HL-60/S4 (cell line): Measurements from ENCODE around the gene RNF115.

ENCODE experiments used
- in situ Hi-C: fragments of 300-500 bp; cut with MboI; formaldehyde crosslinking; loops from 2 replicates; pipeline ENCODE4 v1.14.3; 2022; ENCODE audit warnings: low sequenced_read_pairs

RNF115 gene

DNA sequence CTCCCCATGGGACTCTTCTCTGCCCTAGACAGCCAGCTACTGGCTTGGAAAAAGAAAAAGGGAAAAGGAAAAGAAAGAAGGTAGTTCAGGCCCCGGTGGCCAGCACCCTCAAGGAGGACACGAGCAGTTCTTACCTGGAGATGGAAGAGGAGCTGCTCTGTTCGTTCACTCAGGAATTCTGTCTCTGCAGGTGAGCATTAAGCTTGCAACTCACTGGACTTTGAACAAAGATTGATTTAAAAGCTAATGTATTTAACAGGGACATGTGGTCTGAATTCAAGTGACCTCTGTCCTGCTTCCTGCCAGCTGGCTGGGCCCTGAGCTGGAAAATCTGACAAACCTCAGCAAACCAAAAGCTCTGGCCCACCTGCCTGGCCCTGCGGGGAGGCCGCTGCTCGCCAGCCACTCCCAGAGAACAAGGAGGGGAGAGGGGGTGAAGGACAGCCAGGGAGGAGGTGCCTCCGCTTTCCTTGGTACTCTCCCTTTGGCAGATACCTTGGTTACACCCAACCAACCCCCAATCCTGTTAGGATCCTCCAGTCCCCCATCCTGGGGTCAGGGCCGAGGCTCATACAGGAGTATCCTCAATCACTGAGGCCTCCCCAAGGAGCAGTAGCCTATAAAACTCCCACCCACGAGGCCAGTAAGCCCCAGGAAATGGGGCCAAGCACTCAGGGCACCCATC, 116.6 kb downstream of the RNF115 start, which contains the start of gene PDZK1:
TSS of gene PDZK1 (minus strand) at position 186 of the 685 bp plus-strand sequence. CDS start 19,347 bp downstream, outside the sequence.
- in situ Hi-C loops = no loop called here

DNA sequence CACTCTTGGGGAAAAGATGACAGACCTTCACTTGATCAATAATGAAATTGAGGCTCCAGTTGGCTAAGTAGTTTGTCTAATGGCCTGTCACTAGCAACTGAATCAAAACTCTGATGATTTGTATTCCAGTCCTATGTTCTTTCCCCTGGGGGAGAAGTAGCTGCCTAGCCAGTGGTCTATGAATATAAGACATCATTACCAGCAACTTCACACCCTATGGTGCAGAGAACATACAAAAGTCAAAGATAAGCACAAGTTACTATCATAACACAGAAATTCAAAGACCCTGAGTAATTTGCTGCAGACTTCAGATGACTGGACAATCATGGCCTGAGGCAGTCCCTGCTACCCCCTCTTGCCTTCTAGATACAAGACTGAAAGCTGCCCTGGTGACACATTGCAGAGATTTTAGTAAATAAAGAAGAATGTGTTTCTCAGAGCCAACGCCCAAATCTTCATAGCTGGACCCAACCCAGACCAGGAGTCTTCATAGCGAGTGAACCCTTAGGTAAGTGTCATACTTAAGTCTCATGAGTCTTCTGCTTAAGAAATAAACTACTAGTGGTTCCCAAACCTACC, 117.7 kb downstream of the RNF115 start:
- in situ Hi-C loops = no loop called here

DNA sequence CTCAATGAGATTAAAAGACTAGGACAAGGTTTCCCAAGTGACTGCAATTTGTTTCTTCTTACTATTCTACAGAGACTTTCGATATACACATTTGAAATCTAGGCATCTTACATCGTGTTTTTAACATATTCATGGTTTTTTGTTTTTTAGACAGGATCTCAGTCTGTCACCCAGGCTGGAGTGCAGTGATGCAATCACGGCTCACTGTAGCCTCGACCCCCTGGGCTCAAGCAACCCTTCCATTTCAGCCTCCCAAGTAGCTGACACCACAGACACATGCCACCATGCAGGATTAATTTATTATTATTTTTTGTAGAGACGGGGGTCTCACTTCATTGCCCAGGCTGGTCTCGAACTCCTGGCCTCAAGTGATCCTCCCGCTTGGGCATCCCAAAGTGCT, 118.3 kb downstream of the RNF115 start:
- in situ Hi-C loops = no loop called here

DNA sequence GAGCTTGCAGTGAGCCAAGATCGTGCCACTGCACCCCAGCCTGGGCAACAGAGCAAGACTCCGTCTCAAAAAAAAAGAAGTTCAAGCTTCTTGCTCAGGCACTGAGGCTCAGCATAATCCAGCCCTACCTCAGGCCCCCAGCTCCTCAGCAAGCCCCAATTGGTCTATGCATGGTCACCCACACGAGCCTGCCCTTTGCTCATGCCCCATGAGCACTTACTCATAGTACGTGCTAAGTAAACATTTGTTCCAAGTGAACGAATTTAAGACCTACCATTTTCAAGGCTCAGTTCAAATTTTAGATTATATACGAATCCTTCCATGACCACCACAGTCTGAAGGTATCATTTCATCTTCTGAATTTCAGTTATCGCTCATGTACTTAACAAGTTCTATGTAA, 121.1 kb downstream of the RNF115 start:
- in situ Hi-C loops = no loop called here

DNA sequence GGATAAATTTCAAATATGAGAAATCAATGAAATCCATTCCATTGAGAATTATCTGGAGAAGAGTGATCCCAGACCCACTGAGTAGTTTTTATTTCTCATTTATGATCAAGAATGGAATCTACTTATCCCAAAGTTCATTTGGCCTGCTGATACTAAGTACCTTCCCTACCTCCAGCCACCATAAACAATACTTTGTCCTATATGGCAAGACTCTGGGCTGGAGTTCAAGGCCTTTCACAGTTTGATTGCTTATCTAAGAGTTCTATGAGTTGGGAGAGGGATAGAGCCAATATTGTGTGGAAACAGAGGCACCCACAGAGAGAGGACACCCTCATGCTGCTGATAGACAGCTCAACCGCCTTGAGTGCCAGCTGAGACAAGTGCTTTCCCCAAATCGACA, 121.8 kb downstream of the RNF115 start:
- in situ Hi-C loops = no loop called here

DNA sequence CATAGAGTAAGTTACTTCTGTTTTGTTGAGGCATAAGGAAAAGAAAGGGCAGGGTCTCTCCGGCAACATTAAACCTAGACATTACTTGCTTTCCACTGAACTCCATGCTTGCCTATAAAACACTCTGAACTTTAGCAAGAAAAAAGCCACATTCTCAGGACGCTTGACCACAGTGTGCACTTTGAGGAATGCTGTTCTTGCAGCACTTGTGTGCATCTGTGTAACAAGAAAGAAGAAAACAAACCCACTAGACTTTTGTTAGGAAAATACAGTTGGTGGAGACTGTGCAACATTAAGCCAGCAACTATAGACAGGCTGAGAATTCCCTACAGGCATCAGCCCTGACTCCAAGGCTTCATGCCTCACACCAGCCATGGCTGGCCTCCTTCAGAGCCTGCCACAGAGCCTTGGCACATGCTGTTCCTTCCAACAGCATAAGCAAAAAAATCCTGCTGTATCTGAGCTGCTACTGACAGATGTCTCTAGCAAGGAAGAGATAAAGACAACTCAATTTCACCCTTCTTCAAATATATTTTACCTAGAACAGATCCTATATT, 122.5 kb downstream of the RNF115 start:
- in situ Hi-C loops = no loop called here

DNA sequence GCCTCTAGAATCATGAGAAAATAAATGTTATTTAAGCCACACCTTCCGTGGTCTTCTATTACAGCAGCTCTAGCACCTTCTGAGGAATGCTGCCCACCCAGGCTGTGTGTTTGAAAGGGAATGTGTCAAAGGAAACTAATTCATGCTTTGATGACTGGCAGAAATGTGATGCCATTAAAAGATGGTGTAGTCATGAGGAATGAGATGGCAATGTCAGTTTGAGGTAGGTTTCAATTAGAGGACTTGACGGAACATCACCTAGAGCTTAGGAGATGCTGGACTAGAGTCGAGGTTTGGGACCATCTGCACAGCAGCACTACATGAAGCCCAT, 127.3 kb downstream of the RNF115 start:
- in situ Hi-C loops = no loop called here

DNA sequence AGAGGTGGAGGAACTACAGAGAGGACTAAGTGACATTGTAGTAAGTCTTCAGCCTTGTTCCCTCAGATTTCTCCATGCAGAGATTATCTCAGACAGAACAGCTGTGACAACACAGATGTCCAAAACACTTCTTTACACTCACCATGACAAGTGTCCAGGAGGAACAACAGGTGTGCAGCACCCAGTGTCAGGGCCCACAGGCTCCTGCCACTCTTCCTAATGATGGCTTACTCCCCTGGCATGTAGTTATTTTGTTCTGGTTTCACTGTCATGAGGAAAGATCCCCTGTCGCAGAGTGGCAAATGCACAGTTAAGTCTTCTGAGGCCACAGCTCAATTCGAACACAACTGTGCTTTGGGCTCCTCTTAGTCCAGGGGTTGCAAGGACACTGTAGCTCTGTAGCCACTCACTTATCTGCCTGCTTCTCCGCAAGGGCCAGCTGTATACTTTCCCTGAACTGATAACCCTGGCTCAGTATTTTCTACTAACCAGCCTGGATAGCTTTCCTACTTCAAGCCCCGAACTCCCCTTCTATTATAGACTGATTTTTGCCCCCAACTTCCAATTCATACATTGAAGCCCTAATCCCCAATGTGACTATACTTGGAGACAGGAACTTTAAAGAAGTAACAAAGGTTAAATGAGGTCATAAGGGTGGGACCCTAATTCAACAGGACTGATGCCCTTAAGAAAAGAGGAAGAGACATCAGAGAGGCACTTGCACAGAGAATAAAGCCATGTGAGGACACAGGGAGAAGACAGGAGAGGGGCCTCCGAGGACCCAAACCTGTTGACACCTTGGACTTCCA, 127.9 kb downstream of the RNF115 start:
- in situ Hi-C loops = no loop called here

DNA sequence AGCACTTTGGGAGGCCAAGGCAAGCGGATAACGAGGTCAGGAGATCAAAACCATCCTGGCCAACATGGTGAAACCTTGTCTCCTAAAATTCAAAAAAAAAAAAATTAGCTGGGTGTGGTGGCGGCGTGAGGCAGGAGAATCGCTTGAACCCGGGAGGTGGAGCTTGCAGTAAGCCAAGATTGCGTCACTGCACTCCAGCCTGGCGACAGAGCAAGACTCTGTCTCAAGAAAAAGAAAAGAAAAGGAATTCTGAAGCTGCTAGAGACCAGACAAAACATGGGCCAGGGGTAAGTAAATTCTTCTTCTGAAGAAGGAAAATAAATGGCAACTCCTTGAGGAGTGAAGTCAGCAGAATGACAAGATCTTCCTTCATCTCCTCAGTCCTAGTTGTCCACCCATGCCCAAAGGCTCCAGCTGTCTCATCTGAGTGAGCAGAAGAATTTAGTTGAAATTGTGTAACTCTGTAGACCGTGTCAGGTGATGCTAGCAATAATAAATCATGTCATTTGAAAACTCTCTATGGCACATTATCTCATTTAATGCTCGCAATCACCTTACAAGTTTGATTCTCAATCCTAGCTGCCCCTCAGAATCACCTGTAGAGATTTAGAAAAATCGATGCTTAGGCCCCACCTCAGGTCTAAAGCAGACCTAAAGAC, 131.0 kb downstream of the RNF115 start:
- in situ Hi-C loops = no loop called here

DNA sequence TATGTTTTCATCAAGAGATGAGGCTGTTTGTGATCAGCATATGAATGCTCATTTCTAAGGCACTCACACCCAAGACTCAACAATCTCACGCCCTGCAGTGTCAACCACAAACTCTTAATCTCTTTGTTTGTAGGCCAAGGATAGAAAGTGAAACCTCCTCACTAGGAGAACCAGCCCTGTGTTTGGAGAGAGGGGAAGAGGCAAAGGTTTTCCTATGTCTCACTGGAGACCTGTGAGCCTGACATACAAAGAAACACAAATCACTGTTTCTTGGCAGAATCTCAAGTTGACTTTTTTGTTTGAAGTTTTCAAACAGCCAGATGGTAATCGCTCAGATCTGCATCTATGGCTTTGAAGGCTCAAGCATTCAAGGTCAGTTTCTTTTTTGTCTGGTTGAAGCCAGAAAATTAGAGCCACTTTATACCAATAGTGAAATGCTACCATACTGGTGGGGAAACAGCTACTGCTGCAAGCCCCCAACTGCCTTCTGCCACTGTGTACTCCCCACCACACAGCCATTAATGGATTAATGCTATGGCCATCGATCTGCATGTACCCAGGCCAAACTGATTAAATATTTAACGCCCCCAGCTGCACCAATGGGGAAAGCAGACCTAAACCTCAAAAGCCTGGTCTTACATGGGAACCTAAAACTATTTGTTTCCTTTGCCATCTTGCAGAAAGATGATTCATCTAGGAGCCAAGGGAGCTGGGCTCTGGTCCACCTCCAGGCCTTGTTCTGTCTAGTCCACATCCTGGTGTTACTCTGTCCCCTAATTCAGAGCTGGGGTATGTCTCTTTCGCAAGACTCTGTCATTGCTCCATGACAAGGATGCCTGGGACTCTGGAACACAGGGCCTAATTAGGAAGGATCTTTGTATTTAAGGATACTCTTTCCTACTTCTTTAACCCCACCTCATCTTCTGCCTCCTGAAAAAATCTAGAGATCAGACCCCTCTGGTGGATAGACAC, 133.0 kb downstream of the RNF115 start:
- in situ Hi-C loops = no loop called here

DNA sequence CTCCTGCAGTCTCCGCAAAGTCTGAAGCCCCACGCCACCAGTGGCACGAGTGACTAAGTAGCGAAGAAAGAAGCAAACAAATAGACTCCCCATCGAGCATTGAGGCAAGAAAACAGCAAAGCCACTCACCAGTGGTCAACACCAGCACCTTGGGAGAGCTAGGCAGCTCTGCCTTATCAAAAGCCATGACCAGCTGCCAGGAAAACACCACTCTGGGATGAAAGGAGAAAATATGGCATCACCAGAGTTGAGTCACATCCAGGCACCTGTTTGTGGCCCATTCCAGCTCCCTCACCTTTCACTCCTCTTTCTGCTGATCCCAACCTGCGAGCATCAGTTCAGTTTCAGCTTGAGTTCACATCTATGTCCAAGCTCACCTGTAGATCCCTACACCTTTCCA, 134.0 kb downstream of the RNF115 start:
- in situ Hi-C loops = no loop called here

DNA sequence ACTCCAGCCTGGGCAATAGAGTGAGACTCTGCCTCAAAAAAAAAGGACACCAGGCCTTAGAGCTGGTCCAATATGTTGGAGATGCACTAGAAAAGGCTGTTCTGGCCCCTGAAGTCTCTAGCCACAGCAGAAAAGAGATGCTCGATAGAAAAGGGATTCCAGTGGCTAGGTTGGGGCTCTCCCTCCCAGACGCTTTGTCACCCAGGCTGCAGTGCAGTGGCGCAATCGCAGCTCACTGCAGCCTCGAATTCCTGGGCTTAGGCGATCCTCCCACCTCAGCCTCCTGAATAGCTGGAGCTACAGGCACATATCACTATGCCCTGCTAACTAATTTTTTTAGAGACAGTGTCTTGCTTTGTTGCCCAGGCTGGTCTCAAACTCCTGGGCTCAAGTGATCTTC, 135.0 kb downstream of the RNF115 start:
- in situ Hi-C loops = no loop called here
